CD1c-positive myeloid dendritic cell (primary cell): Measurements from ENCODE around the gene TRIOBP.

ENCODE experiments used
- DNase-seq: peaks from one replicate; pipeline ENCODE4 v3.0.0-alpha.2; 2016; ENCODE audit errors: extremely low spot score

TRIOBP gene

GRCh38 chr22:37749831-37750595 lies 53.2 kb downstream of the TRIOBP start:
- DNase-seq: no peak

DNA sequence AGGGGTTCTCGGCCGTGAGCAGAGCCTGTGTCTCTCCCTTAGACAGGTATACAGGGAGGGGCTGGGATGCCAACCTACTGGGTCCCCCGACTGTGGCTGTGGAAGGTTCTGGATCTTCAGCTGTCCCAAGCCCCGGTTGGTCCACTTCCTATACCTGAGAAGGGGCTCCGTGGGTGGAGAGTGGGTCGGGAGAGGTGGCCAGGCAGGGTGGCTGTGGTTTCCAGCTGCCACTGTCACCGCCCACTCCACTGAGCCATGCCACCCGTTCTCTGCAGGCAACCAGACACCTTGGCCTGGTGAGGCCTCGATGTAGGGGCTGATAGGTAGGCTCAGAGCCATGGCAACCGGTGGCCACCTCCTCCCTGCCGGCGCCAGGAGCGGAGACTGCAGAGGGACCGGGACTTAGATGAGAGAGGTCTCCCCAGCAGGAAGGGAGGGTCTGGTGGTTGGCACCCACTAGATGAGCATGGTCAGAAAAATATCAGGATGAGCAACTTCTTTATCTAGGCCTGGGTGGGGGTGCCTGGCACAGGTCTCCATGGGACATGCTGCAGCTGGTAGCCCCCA lies 53.8 kb downstream of the TRIOBP start:
- DNase-seq: no peak

DNA sequence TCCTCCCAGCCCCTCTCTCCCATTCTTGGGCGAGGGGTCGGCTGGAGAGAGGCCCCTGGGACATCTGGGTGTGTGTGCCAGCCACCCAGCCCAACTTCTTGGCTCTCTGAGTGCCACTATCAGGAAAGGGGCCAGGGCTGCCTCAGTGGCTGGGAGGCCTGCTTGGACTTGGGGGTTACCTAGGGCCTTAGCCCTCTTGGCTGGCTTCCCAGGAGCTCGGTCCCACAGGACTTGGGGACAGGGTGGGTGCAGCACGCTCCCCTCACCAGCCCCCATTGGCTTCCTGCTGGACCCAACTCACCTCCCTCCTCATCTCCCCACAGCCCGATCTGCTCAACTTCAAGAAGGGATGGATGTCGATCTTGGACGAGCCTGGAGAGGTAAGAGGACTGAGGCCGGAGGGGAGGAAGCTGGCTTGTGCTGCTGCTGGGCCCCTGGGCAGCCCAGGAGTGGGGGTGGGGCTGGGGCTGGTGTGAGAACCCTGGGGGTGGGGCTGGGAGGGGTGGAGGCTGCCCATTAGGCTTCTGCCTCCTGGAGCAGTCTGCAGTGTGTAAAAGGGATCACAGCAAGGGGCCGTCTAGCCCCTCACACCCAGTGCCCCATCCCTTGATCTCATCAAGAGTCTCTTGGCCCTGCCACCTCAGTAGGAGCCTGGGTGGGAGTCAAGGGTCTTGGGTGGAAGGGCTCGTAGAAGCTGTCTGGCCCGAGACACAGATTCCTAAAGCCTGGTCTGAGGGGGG lies 54.8 kb downstream of the TRIOBP start:
- no peak for DNase-seq

- no peak for DNase-seq
These were observed 55.6 kb downstream of the TRIOBP start for GRCh38 chr22:37752189-37753087.

DNA sequence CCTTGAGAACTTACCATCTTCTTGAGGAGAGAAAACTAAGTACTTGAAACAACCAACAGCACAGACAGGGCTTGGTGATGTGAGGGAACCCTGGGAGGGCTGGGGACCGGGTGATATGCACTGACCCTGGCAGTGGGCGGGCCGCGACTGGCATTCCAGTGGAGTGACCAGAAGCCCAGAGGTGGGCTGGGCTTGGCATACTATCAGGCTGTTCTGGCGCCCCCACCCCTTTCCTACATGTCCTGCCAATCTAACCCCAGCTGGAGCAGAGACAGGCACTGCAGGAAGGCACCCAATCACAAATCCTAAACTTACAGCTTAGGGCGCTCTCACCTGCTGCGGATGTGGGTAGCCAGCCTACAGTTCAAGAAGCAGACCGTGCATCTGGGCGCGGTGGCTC lies 56.9 kb downstream of the TRIOBP start:
- no peak for DNase-seq

DNA sequence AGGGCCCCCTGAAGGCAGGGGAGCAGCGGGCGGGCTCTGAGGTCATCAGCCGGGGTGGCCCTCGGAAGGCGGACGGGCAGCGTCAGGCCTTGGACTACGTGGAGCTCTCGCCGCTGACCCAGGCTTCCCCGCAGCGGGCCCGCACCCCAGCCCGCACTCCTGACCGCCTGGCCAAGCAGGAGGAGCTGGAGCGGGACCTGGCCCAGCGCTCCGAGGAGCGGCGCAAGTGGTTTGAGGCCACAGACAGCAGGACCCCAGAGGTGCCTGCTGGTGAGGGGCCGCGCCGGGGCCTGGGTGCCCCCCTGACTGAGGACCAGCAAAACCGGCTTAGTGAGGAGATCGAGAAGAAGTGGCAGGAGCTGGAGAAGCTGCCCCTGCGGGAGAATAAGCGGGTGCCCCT lies 60.8 kb downstream of the TRIOBP start:
- DNase-seq: no peak

GRCh38 chr22:37758694-37759093 lies 61.8 kb downstream of the TRIOBP start:
- no peak for DNase-seq

GRCh38 chr22:37759281-37759680 lies 62.4 kb downstream of the TRIOBP start:
- DNase-seq: no peak

- no peak for DNase-seq
These were observed 63.3 kb downstream of the TRIOBP start for GRCh38 chr22:37760152-37760551.

GRCh38 chr22:37762389-37762836 lies 65.6 kb downstream of the TRIOBP start:
- DNase-seq: no peak

- DNase-seq: no peak
These were observed 66.2 kb downstream of the TRIOBP start for GRCh38 chr22:37763012-37763411.

GRCh38 chr22:37763652-37764051 lies 66.8 kb downstream of the TRIOBP start:
- no peak for DNase-seq

- DNase-seq: no peak
These were observed 67.8 kb downstream of the TRIOBP start for GRCh38 chr22:37764622-37765021.

DNA sequence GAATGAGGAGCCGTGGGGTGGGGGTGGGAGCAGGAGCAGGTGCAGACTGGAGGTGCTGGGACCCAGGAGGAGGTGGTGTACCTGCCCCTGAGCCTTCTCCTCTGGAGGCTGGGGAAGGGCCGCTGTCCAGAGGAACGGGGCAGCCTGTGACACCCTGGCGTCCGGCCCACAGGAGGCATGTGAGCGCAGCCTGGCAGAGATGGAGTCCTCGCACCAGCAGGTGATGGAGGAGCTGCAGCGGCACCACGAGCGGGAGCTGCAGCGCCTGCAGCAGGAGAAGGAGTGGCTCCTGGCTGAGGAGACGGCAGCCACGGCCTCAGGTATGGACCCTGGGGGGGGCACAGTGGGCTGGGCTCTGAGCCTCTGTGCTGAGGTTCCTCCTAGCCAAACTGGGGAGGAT lies 68.7 kb downstream of the TRIOBP start:
- no peak for DNase-seq

DNA sequence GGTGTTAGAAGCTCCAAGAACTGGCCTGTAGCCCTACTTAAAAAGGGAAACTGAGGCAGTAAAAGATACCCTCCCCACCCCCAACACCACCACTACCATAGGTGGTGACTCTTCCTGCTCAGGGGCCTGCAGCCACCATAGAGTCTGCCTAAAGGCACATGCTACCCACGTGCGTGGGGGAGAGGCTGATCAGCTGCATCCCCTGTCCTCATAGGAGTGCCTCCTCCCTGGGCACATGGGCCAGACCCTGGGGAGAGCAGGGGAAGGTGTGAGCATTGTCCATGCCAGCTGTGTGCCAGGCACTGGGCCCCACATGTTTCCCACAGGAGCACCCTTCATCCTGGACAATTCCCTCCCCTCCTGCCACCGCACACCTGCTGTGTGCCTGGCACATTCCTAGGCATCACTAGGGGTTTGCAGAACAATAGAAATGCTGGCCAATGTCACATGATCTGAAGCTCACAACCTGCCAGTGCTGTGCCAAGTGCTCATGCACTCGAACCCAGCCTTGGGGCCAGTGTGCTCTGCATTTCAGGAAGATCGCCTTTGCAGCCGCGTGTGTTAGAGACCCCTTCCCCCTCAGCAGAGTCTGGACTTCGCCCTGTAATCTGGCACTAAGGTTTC lies 69.2 kb downstream of the TRIOBP start:
- DNase-seq: no peak

DNA sequence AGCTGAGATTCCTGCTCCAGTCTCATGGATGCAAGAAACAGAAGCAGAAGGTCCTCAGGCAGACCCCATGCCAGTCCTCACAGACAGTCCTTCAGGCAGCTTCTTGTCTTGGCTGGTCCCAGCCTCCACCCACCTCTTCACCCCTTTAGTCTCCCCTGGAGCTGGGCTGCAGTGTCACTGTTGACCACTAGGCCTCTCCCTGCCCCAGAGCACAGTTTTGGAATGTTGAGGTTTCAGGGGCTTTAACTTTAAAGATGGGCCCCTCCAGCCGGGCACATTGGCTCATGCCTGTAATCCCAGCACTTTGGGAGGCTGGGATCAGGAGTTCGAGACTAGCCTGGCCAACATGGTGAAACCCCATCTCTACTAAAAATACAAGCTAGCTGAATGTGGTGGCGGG lies 71.4 kb downstream of the TRIOBP start:
- no peak for DNase-seq

GRCh38 chr22:37769056-37769455 lies 72.2 kb downstream of the TRIOBP start:
- DNase-seq: no peak

- DNase-seq: no peak
These were observed 74.2 kb downstream of the TRIOBP start for GRCh38 chr22:37771081-37771480.

DNA sequence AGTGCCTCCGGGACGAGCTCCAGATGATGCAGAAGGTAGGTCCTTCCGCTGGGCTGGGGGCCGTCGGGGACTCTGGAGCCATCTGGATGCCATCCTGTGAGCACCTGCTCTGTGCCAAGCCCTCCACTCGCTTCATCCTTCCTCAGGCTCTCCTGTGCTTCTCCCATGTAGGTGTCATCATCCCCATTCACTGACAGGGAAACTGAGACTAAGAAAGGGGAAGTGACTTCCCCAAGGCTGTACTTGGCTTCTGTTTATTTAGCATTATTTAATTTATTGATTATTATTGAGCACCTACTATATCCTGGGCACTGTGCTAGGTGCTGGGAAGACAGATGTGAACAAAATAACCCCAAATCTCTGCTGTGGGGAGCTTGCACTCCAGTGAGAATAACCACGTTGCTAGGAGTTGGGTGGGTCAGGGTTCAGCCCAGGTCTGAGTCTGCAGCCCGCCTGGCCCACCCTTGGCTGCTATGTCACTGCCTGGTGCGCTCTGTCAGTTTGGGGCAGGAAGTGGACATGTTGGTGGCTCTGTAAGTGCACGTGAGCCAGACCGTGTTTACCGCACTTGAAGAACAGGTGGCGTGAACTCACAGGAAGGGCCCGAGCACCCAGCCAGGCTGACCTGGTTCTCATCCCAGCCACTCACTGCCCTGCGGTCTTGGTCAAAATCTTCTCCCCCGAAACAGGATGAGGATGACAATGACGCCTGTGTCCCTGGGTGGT lies 75.0 kb downstream of the TRIOBP start:
- DNase-seq: no peak

DNA sequence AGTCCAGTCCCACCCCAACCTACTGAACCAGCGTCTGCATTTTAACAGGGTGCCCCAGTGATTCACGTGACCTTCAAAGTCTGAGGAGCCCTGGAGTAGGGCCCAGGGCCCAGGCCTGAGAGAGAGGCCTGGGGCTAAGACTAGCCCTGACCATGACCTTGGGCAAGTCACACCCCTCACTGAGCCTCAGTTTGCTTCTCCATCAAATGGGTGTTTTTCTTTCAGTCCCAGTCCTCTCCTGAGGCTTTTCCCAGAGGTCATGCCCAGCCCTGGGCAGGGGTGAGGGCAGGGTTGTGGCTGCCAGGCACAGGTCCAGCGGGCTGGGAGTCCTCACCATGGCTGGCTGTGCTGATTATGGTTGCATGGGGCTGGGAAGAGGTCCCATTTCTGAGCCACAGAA lies 77.9 kb downstream of the TRIOBP start:
- no peak for DNase-seq
